Measurements from ENCODE around the gene CCR3.

CCR3 gene

DNA sequence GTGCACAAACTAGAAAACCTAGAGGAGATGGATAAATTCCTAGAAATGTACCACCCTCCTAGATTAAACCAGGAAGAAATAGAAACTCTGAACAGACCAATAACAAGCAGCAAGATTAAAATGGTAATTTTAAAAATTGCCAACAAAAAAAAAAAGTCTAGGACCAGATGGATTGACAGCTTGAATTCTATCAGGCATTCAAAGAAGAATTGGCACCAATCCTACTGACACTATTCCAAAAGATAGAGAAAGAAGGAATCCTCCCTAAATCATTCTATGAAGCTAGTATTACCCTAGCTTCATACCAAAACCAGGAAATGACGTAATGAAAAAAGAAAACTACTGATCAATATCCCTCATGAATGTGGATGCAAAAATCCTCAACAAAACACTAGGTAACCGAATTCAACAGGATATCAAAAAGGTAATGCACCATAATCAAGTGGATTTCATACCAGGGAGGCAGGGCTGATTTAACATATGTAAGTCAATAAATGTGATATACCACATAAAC is 24.0 kb upstream of the CCR3 start:
- Histone ChIP-seq H3K4me3 (ENCODE audit: severe bottlenecking) (no peak overlapping the region), H3K36me3 (ENCODE audit: low read depth) (no peaks in the 10 kb centered on the region), H3K9me3 (ENCODE audit: severe bottlenecking) (no peaks in the 10 kb centered on the region), H3K4me1 (ENCODE audit: insufficient read depth, poor library complexity, severe bottlenecking) (no peaks in the 10 kb centered on the region), H3K27ac (ENCODE audit: poor library complexity, severe bottlenecking) (no peak overlapping the region), H3K27me3 (ENCODE audit: insufficient read depth, poor library complexity, severe bottlenecking) (no peaks in the 10 kb centered on the region)
- TF ChIP-seq, protein P1, sequence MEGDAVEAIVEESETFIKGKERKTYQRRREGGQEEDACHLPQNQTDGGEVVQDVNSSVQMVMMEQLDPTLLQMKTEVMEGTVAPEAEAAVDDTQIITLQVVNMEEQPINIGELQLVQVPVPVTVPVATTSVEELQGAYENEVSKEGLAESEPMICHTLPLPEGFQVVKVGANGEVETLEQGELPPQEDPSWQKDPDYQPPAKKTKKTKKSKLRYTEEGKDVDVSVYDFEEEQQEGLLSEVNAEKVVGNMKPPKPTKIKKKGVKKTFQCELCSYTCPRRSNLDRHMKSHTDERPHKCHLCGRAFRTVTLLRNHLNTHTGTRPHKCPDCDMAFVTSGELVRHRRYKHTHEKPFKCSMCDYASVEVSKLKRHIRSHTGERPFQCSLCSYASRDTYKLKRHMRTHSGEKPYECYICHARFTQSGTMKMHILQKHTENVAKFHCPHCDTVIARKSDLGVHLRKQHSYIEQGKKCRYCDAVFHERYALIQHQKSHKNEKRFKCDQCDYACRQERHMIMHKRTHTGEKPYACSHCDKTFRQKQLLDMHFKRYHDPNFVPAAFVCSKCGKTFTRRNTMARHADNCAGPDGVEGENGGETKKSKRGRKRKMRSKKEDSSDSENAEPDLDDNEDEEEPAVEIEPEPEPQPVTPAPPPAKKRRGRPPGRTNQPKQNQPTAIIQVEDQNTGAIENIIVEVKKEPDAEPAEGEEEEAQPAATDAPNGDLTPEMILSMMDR (IDR thresholded peaks at IDR 0.05; ENCODE audit: poor library complexity, severe bottlenecking), result no peak
- DNase-seq (ENCODE audit: low spot score), result no peak
- no peak for ATAC-seq (ENCODE audit: low read depth)

DNA sequence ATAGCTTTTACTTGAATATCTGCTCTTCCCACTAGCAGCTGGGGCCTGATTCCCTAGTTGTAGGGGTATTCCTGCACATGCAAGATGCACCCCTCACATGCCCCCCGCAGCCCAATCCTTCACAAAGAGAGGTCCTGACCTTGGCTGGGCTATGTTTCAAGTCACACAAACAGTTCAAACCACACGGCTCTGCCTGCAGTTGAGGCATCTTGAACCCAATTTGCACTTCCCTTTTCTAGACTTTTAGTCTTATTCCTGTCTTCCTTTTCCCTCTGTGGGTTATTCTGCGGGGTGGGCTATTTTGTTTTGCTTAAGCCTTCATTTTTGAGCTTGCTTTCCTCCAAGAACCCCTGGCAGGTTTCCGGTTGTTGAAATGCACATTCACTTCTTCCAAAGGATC is 20.9 kb upstream of the CCR3 start:
- ATAC-seq (ENCODE audit: low read depth), result no peak
- H3K36me3 ChIP-seq (ENCODE audit: low read depth), result no peaks in the 10 kb centered on the region
- no peaks in the 10 kb centered on the region for H3K27me3 ChIP-seq (ENCODE audit: insufficient read depth, poor library complexity, severe bottlenecking)
- no peak for DNase-seq (ENCODE audit: low spot score)
- no peaks in the 10 kb centered on the region for H3K9me3 ChIP-seq (ENCODE audit: severe bottlenecking)
- TF ChIP-seq, protein P1 (IDR thresholded peaks at IDR 0.05; ENCODE audit: poor library complexity, severe bottlenecking), result no peak
- H3K4me1 ChIP-seq (ENCODE audit: insufficient read depth, poor library complexity, severe bottlenecking), result no peaks in the 10 kb centered on the region
- H3K4me3 ChIP-seq (ENCODE audit: severe bottlenecking), result no peak overlapping the region
- no peak overlapping the region for H3K27ac ChIP-seq (ENCODE audit: poor library complexity, severe bottlenecking)

GRCh38 chr3:46221938-46222337 is 20.3 kb upstream of the CCR3 start:
- DNase-seq (ENCODE audit: low spot score) (no peak), ATAC-seq (ENCODE audit: low read depth) (no peak)
- TF ChIP-seq, protein P1 (IDR thresholded peaks at IDR 0.05; ENCODE audit: poor library complexity, severe bottlenecking), result no peak
- Histone ChIP-seq H3K36me3 (ENCODE audit: low read depth) (no peaks in the 10 kb centered on the region), H3K4me3 (ENCODE audit: severe bottlenecking) (no peak overlapping the region), H3K4me1 (ENCODE audit: insufficient read depth, poor library complexity, severe bottlenecking) (no peaks in the 10 kb centered on the region), H3K9me3 (ENCODE audit: severe bottlenecking) (no peaks in the 10 kb centered on the region), H3K27me3 (ENCODE audit: insufficient read depth, poor library complexity, severe bottlenecking) (no peaks in the 10 kb centered on the region), H3K27ac (ENCODE audit: poor library complexity, severe bottlenecking) (no peak overlapping the region)

DNA sequence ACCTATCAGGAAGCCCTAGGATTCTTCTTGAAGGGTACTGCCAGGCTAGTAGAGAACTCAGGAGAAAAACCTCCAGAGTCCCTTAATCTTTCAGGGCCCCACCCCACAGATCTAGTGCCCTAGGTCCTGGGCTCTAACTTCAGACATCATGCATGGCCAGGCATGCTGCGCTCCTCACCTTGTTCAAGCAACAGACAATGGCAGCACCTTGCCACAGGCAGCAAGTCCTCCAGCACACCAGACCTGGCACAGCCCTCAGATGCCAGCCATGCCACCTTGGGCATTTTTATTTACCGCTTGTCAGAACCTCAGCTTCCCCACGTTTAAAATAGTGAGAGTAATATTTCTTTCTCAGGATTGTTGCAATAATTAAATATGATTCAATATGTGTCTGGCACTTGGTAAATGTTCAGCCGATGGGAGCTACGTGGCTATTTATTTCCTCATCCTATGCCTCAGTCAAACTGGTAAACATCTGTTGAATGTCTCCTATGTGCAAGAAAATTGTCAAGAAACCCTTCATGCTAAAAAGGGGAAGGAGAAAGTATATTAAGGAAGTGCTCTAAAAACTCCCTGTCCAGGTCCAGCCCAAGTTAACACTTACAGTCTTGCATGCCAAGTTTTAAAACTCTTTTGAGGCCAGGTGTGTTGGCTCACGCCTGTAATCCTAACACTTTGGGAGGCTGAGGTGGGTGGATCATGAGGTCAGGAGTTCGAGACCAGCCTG is 19.7 kb upstream of the CCR3 start:
- TF ChIP-seq, protein P1 (IDR thresholded peaks at IDR 0.05; ENCODE audit: poor library complexity, severe bottlenecking), result no peak
- Histone ChIP-seq H3K27ac (ENCODE audit: poor library complexity, severe bottlenecking) (no peak overlapping the region), H3K27me3 (ENCODE audit: insufficient read depth, poor library complexity, severe bottlenecking) (no peaks in the 10 kb centered on the region), H3K36me3 (ENCODE audit: low read depth) (no peaks in the 10 kb centered on the region), H3K4me3 (ENCODE audit: severe bottlenecking) (no peak overlapping the region), H3K4me1 (ENCODE audit: insufficient read depth, poor library complexity, severe bottlenecking) (no peaks in the 10 kb centered on the region), H3K9me3 (ENCODE audit: severe bottlenecking) (no peaks in the 10 kb centered on the region)
- DNase-seq (ENCODE audit: low spot score) (no peak), ATAC-seq (ENCODE audit: low read depth) (no peak)
